ENCODE results near the gene TNNC2.

GRCh38 chr20:45840700-45841198 lies 13.6 kb upstream of the TNNC2 start:
- TF ChIP-seq CTCF (IDR thresholded peaks at IDR 0.05) (no peak), POLR2A (IDR thresholded peaks at IDR 0.05) (no peak), EP300 (IDR thresholded peaks at IDR 0.05) (no peak)
